Activated naive CD4-positive, alpha-beta T cell (primary cell): ENCODE data around the gene LRTM2.

Source experiments
- DNase-seq, 4 experiments: peaks; one replicate each; lab custom pipeline; 2025; lab: John Stamatoyannopoulos, UW

Gene LRTM2

GRCh38 chr12:1883513-1883912, 63.1 kb downstream of the LRTM2 start:
- DNase-seq = no peak

GRCh38 chr12:1884651-1885050, 64.3 kb downstream of the LRTM2 start:
- no peak for DNase-seq

GRCh38 chr12:1885082-1885596, 64.8 kb downstream of the LRTM2 start:
- no peak for DNase-seq

- no peak for DNase-seq
Measured at GRCh38 chr12:1885599-1886245, 65.4 kb downstream of the LRTM2 start.
